HG03103 (cell line): ENCODE results near the gene RNF125.
"Not testable (repeated sequence)": the region's sequence is repeated elsewhere in the genome, so short reads cannot be mapped to it uniquely, and the experiment has no call there.

Source experiments
- ATAC-seq: cut with Tn5 transposase; IDR thresholded peaks from one replicate; pipeline ENCODE4 v1.9.1; 2021; ENCODE audit warnings: low read depth; ENCODE audit not compliant: unreplicated experiment

The RNF125 gene

GRCh38 chr18:32018331-32019250 lies at the start of gene RNF125:
TSS of gene RNF125 (plus strand) at chr18:32018825. CDS start at chr18:32018864, 39 bp downstream.
- ATAC-seq = peak; percentile 83

GRCh38 chr18:31970617-31971016 lies 48.0 kb upstream of the RNF125 start:
- ATAC-seq = no peak

- no peak for ATAC-seq
Measured at GRCh38 chr18:31973929-31974546, 44.6 kb upstream of the RNF125 start.

GRCh38 chr18:31976242-31976641 lies 42.4 kb upstream of the RNF125 start:
- ATAC-seq = no peak

GRCh38 chr18:31977270-31977872 lies 41.3 kb upstream of the RNF125 start:
- no peak for ATAC-seq

- ATAC-seq = no peak
Measured at GRCh38 chr18:31978616-31979015, 40.0 kb upstream of the RNF125 start.

- no peak for ATAC-seq
Measured at GRCh38 chr18:31979714-31980113, 38.9 kb upstream of the RNF125 start.

- no peak for ATAC-seq
Measured at GRCh38 chr18:31980863-31981262, 37.8 kb upstream of the RNF125 start.

- no peak for ATAC-seq
Measured at GRCh38 chr18:31983020-31983419, 35.6 kb upstream of the RNF125 start.

- ATAC-seq = no peak
Measured at GRCh38 chr18:31983976-31984375, 34.6 kb upstream of the RNF125 start.

- ATAC-seq = peak; percentile 100
Measured at GRCh38 chr18:31990823-31991222, 27.8 kb upstream of the RNF125 start.

- ATAC-seq = no peak
Measured at GRCh38 chr18:31996007-31996406, 22.6 kb upstream of the RNF125 start.

GRCh38 chr18:31998880-31999412 lies 19.7 kb upstream of the RNF125 start:
- no peak for ATAC-seq

- not testable (repeated sequence) for ATAC-seq
Measured at GRCh38 chr18:32001141-32001540, 17.5 kb upstream of the RNF125 start.

- ATAC-seq = not testable (repeated sequence)
Measured at GRCh38 chr18:32003822-32004221, 14.8 kb upstream of the RNF125 start.

GRCh38 chr18:32010124-32010721 lies 8.4 kb upstream of the RNF125 start:
- no peak for ATAC-seq

GRCh38 chr18:32011193-32011592 lies 7.4 kb upstream of the RNF125 start:
- no peak for ATAC-seq

GRCh38 chr18:32019251-32019948 lies 775 bp downstream of the RNF125 start:
- ATAC-seq = no peak

- ATAC-seq = not testable (repeated sequence)
Measured at GRCh38 chr18:32019949-32020625, 1.5 kb downstream of the RNF125 start.
